ENCODE measurements around the gene CFB. TPM values are rescaled to one million over a fixed set of nuclear protein-coding genes. Genes with fewer than 3 reads are reported as not detected.
"Not testable (repeated sequence)": the region's sequence is repeated elsewhere in the genome, so short reads cannot be mapped to it uniquely, and the experiment has no call there.

The CFB gene
- total and polyA plus RNA-seq, 9 donors: 1.0 to 4.8 (median 1.9) TPM

GRCh38 chr6:31980195-31980876 lies 34.4 kb downstream of the CFB start:
- not testable (repeated sequence) for DNase-seq; H3K27ac ChIP-seq (ENCODE audit: low read length); H3K27me3 ChIP-seq (ENCODE audit: control insufficient read depth, insufficient read depth, low read length); H3K9me3 ChIP-seq (replicated peaks; ENCODE audit: control insufficient read depth, low read depth, low read length); H3K4me1 ChIP-seq (ENCODE audit: control insufficient read depth, insufficient read depth, low read length); H3K4me3 ChIP-seq (ENCODE audit: low read length)
- no CpG with 5 or more reads among the region's 13 CpGs for WGBS (ENCODE audit: insufficient coverage)
- peaks cover 14% of the 10 kb centered on the region for H3K36me3 ChIP-seq (ENCODE audit: control insufficient read depth, insufficient read depth, low read length)

GRCh38 chr6:31980998-31981397 lies 35.1 kb downstream of the CFB start:
- not testable (repeated sequence) for H3K4me1 ChIP-seq (ENCODE audit: control insufficient read depth, insufficient read depth, low read length); H3K4me3 ChIP-seq (ENCODE audit: low read length); H3K27ac ChIP-seq (ENCODE audit: low read length); H3K27me3 ChIP-seq (ENCODE audit: control insufficient read depth, insufficient read depth, low read length); DNase-seq; H3K9me3 ChIP-seq (replicated peaks; ENCODE audit: control insufficient read depth, low read depth, low read length)
- no CpG with 5 or more reads among the region's 5 CpGs for WGBS (ENCODE audit: insufficient coverage)
- peaks cover 14% of the 10 kb centered on the region for H3K36me3 ChIP-seq (ENCODE audit: control insufficient read depth, insufficient read depth, low read length)

- H3K36me3 ChIP-seq (ENCODE audit: control insufficient read depth, insufficient read depth, low read length): peaks cover 14% of the 10 kb centered on the region
- H3K4me1 ChIP-seq (ENCODE audit: control insufficient read depth, insufficient read depth, low read length); H3K27me3 ChIP-seq (ENCODE audit: control insufficient read depth, insufficient read depth, low read length); H3K4me3 ChIP-seq (ENCODE audit: low read length); DNase-seq; H3K27ac ChIP-seq (ENCODE audit: low read length); H3K9me3 ChIP-seq (replicated peaks; ENCODE audit: control insufficient read depth, low read depth, low read length): not testable (repeated sequence)
- no CpG with 5 or more reads among the region's 7 CpGs for WGBS (ENCODE audit: insufficient coverage)
Observed at GRCh38 chr6:31981744-31982143, 35.8 kb downstream of the CFB start, which contains the start of gene C4A. Gene C4A, plus strand, starts transcription at chr6:31982057. Its CDS starts 51 bp downstream, at chr6:31982108.

- H3K27me3 ChIP-seq (ENCODE audit: control insufficient read depth, insufficient read depth, low read length); H3K36me3 ChIP-seq (ENCODE audit: control insufficient read depth, insufficient read depth, low read length); H3K9me3 ChIP-seq (replicated peaks; ENCODE audit: control insufficient read depth, low read depth, low read length); H3K4me3 ChIP-seq (ENCODE audit: low read length); H3K27ac ChIP-seq (ENCODE audit: low read length); DNase-seq; H3K4me1 ChIP-seq (ENCODE audit: control insufficient read depth, insufficient read depth, low read length): not testable (repeated sequence)
- WGBS (ENCODE audit: insufficient coverage): no CpG with 5 or more reads among the region's 10 CpGs
Observed at GRCh38 chr6:31989363-31989762, 43.5 kb downstream of the CFB start.

GRCh38 chr6:31994421-31994820 lies 48.5 kb downstream of the CFB start:
- H3K27ac ChIP-seq (ENCODE audit: low read length); H3K9me3 ChIP-seq (replicated peaks; ENCODE audit: control insufficient read depth, low read depth, low read length); H3K4me1 ChIP-seq (ENCODE audit: control insufficient read depth, insufficient read depth, low read length); H3K27me3 ChIP-seq (ENCODE audit: control insufficient read depth, insufficient read depth, low read length); H3K36me3 ChIP-seq (ENCODE audit: control insufficient read depth, insufficient read depth, low read length); DNase-seq; H3K4me3 ChIP-seq (ENCODE audit: low read length): not testable (repeated sequence)
- WGBS (ENCODE audit: insufficient coverage): no CpG with 5 or more reads among the region's 14 CpGs

- not testable (repeated sequence) for H3K9me3 ChIP-seq (replicated peaks; ENCODE audit: control insufficient read depth, low read depth, low read length); H3K4me1 ChIP-seq (ENCODE audit: control insufficient read depth, insufficient read depth, low read length); H3K36me3 ChIP-seq (ENCODE audit: control insufficient read depth, insufficient read depth, low read length); H3K4me3 ChIP-seq (ENCODE audit: low read length); H3K27ac ChIP-seq (ENCODE audit: low read length); H3K27me3 ChIP-seq (ENCODE audit: control insufficient read depth, insufficient read depth, low read length); DNase-seq
- 90% methylated on average over 4 of the region's 6 CpGs for WGBS (ENCODE audit: insufficient coverage)
Observed at GRCh38 chr6:31996385-31996784, 50.5 kb downstream of the CFB start.

Other genes with a start within 250 kb of the CFB start
Only the 30 nearest of the 37 such genes appear.
- gene LY6G6C, start 224.3 kb upstream of the CFB start, total RNA-seq: 0.09 TPM
- 1 to 10 TPM in 1 of 8 donors, under 1 TPM in 6, not detected in 1; 0.15 to 1.2 (median 0.37) TPM for gene LY6G6C, start 224.3 kb upstream of the CFB start, polyA plus RNA-seq (ENCODE audit: insufficient read depth in 1 of 8, insufficient read length in 8 of 8, low replicate concordance in 1 of 8)
- 0.09 TPM for gene MPIG6B, start 222.7 kb upstream of the CFB start, total RNA-seq
- 1 to 10 TPM in 1 of 8 donors, under 1 TPM in 7; 0.44 to 1.2 (median 0.74) TPM for gene MPIG6B, start 222.7 kb upstream of the CFB start, polyA plus RNA-seq (ENCODE audit: insufficient read depth in 1 of 8, insufficient read length in 8 of 8, low replicate concordance in 1 of 8)
- gene DDAH2, start 216.8 kb upstream of the CFB start, total RNA-seq: 101 TPM
- 100 to 1,000 TPM; 111 to 147 (median 135) TPM for gene DDAH2, start 216.8 kb upstream of the CFB start, polyA plus RNA-seq (ENCODE audit: insufficient read depth in 1 of 8, insufficient read length in 8 of 8, low replicate concordance in 1 of 8)
- gene CLIC1, start 209.6 kb upstream of the CFB start, total RNA-seq: 219 TPM
- gene CLIC1, start 209.6 kb upstream of the CFB start, polyA plus RNA-seq (ENCODE audit: insufficient read depth in 1 of 8, insufficient read length in 8 of 8, low replicate concordance in 1 of 8): 100 to 1,000 TPM; 117 to 177 (median 152) TPM
- gene MSH5, start 206.1 kb upstream of the CFB start, total RNA-seq: 9.1 TPM
- gene MSH5, start 206.1 kb upstream of the CFB start, polyA plus RNA-seq (ENCODE audit: insufficient read depth in 1 of 8, insufficient read length in 8 of 8, low replicate concordance in 1 of 8): 10 to 100 TPM in 6 of 8 donors, 1 to 10 TPM in 2; 5.3 to 20.8 (median 11.5) TPM
- 2.7 TPM for gene SAPCD1, start 183.4 kb upstream of the CFB start, total RNA-seq
- 1 to 10 TPM; 1.4 to 6.3 (median 2.9) TPM for gene SAPCD1, start 183.4 kb upstream of the CFB start, polyA plus RNA-seq (ENCODE audit: insufficient read depth in 1 of 8, insufficient read length in 8 of 8, low replicate concordance in 1 of 8)
- 1.2 TPM for gene VWA7, start 168.8 kb upstream of the CFB start, total RNA-seq
- 1 to 10 TPM in 7 of 8 donors, under 1 TPM in 1; 0.71 to 2.1 (median 1.6) TPM for gene VWA7, start 168.8 kb upstream of the CFB start, polyA plus RNA-seq (ENCODE audit: insufficient read depth in 1 of 8, insufficient read length in 8 of 8, low replicate concordance in 1 of 8)
- 21.9 TPM for gene VARS1, start 150.3 kb upstream of the CFB start, total RNA-seq
- gene VARS1, start 150.3 kb upstream of the CFB start, polyA plus RNA-seq (ENCODE audit: insufficient read depth in 1 of 8, insufficient read length in 8 of 8, low replicate concordance in 1 of 8): 10 to 100 TPM; 35.1 to 63.0 (median 51.2) TPM
- gene LSM2, start 139.1 kb upstream of the CFB start, total RNA-seq: 42.0 TPM
- gene LSM2, start 139.1 kb upstream of the CFB start, polyA plus RNA-seq (ENCODE audit: insufficient read depth in 1 of 8, insufficient read length in 8 of 8, low replicate concordance in 1 of 8): 10 to 100 TPM; 41.3 to 64.3 (median 56.8) TPM
- gene HSPA1L, start 130.8 kb upstream of the CFB start, total RNA-seq: 2.3 TPM
- gene HSPA1L, start 130.8 kb upstream of the CFB start, polyA plus RNA-seq (ENCODE audit: insufficient read depth in 1 of 8, insufficient read length in 8 of 8, low replicate concordance in 1 of 8): 1 to 10 TPM; 2.9 to 4.1 (median 3.6) TPM
- gene HSPA1A, start 130.6 kb upstream of the CFB start, total RNA-seq: 76.7 TPM
- 10 to 100 TPM; 57.3 to 94.7 (median 82.0) TPM for gene HSPA1A, start 130.6 kb upstream of the CFB start, polyA plus RNA-seq (ENCODE audit: insufficient read depth in 1 of 8, insufficient read length in 8 of 8, low replicate concordance in 1 of 8)
- gene HSPA1B, start 118.4 kb upstream of the CFB start, total RNA-seq: 56.2 TPM
- gene HSPA1B, start 118.4 kb upstream of the CFB start, polyA plus RNA-seq (ENCODE audit: insufficient read depth in 1 of 8, insufficient read length in 8 of 8, low replicate concordance in 1 of 8): 100 to 1,000 TPM in 1 of 8 donors, 10 to 100 TPM in 7; 42.7 to 101 (median 63.5) TPM
- 27.1 TPM for gene NEU1, start 83.3 kb upstream of the CFB start, total RNA-seq
- gene NEU1, start 83.3 kb upstream of the CFB start, polyA plus RNA-seq (ENCODE audit: insufficient read depth in 1 of 8, insufficient read length in 8 of 8, low replicate concordance in 1 of 8): 10 to 100 TPM; 14.5 to 24.5 (median 18.1) TPM
- gene SLC44A4, start 67.1 kb upstream of the CFB start, total RNA-seq: 0.18 TPM
- gene SLC44A4, start 67.1 kb upstream of the CFB start, polyA plus RNA-seq (ENCODE audit: insufficient read depth in 1 of 8, insufficient read length in 8 of 8, low replicate concordance in 1 of 8): 1 to 10 TPM in 2 of 8 donors, under 1 TPM in 6; 0.12 to 8.9 (median 0.37) TPM
- 28.3 TPM for gene EHMT2, start 48.4 kb upstream of the CFB start, total RNA-seq
- 10 to 100 TPM; 30.7 to 43.8 (median 33.8) TPM for gene EHMT2, start 48.4 kb upstream of the CFB start, polyA plus RNA-seq (ENCODE audit: insufficient read depth in 1 of 8, insufficient read length in 8 of 8, low replicate concordance in 1 of 8)
- 2.7 TPM for gene ZBTB12, start 44.0 kb upstream of the CFB start, total RNA-seq
- 10 to 100 TPM in 7 of 8 donors, 1 to 10 TPM in 1; 9.2 to 15.3 (median 14.0) TPM for gene ZBTB12, start 44.0 kb upstream of the CFB start, polyA plus RNA-seq (ENCODE audit: insufficient read depth in 1 of 8, insufficient read length in 8 of 8, low replicate concordance in 1 of 8)
- 3.7 TPM for gene C2, start 18.4 kb upstream of the CFB start, total RNA-seq
- gene C2, start 18.4 kb upstream of the CFB start, polyA plus RNA-seq (ENCODE audit: insufficient read depth in 1 of 8, insufficient read length in 8 of 8, low replicate concordance in 1 of 8): 1 to 10 TPM; 3.3 to 9.5 (median 5.0) TPM
- 48.9 TPM for gene NELFE, start 12.9 kb downstream of the CFB start, total RNA-seq
- gene NELFE, start 12.9 kb downstream of the CFB start, polyA plus RNA-seq (ENCODE audit: insufficient read depth in 1 of 8, insufficient read length in 8 of 8, low replicate concordance in 1 of 8): 10 to 100 TPM; 64.7 to 72.6 (median 69.2) TPM
- 21.8 TPM for gene SKIC2, start 13.1 kb downstream of the CFB start, total RNA-seq
- 10 to 100 TPM; 27.0 to 34.1 (median 30.8) TPM for gene SKIC2, start 13.1 kb downstream of the CFB start, polyA plus RNA-seq (ENCODE audit: insufficient read depth in 1 of 8, insufficient read length in 8 of 8, low replicate concordance in 1 of 8)
- gene DXO, start 26.0 kb downstream of the CFB start, total RNA-seq: 10.7 TPM
- gene DXO, start 26.0 kb downstream of the CFB start, polyA plus RNA-seq (ENCODE audit: insufficient read depth in 1 of 8, insufficient read length in 8 of 8, low replicate concordance in 1 of 8): 10 to 100 TPM; 16.0 to 22.2 (median 17.4) TPM
- gene C4A, start 36.0 kb downstream of the CFB start, total RNA-seq: 13.0 TPM
- gene C4A, start 36.0 kb downstream of the CFB start, polyA plus RNA-seq (ENCODE audit: insufficient read depth in 1 of 8, insufficient read length in 8 of 8, low replicate concordance in 1 of 8): 10 to 100 TPM in 6 of 8 donors, 1 to 10 TPM in 2; 6.6 to 20.4 (median 15.8) TPM
- 15.6 TPM for gene C4B, start 68.7 kb downstream of the CFB start, total RNA-seq
- 10 to 100 TPM in 7 of 8 donors, 1 to 10 TPM in 1; 9.5 to 32.1 (median 24.1) TPM for gene C4B, start 68.7 kb downstream of the CFB start, polyA plus RNA-seq (ENCODE audit: insufficient read depth in 1 of 8, insufficient read length in 8 of 8, low replicate concordance in 1 of 8)
- 0.04 TPM for gene CYP21A2, start 92.3 kb downstream of the CFB start, total RNA-seq
- 1 to 10 TPM in 3 of 8 donors, under 1 TPM in 5; 0.20 to 1.9 (median 0.62) TPM for gene CYP21A2, start 92.3 kb downstream of the CFB start, polyA plus RNA-seq (ENCODE audit: insufficient read depth in 1 of 8, insufficient read length in 8 of 8, low replicate concordance in 1 of 8)
- 108 TPM for gene TNXB, start 163.2 kb downstream of the CFB start, total RNA-seq
- 100 to 1,000 TPM in 7 of 8 donors, 10 to 100 TPM in 1; 100.0 to 207 (median 127) TPM for gene TNXB, start 163.2 kb downstream of the CFB start, polyA plus RNA-seq (ENCODE audit: insufficient read depth in 1 of 8, insufficient read length in 8 of 8, low replicate concordance in 1 of 8)
- gene ATF6B, start 182.2 kb downstream of the CFB start, total RNA-seq: 11.7 TPM
- 10 to 100 TPM; 38.3 to 53.3 (median 46.7) TPM for gene ATF6B, start 182.2 kb downstream of the CFB start, polyA plus RNA-seq (ENCODE audit: insufficient read depth in 1 of 8, insufficient read length in 8 of 8, low replicate concordance in 1 of 8)
- 4.5 TPM for gene FKBPL, start 184.2 kb downstream of the CFB start, total RNA-seq
- gene FKBPL, start 184.2 kb downstream of the CFB start, polyA plus RNA-seq (ENCODE audit: insufficient read depth in 1 of 8, insufficient read length in 8 of 8, low replicate concordance in 1 of 8): 1 to 10 TPM; 4.0 to 6.0 (median 4.4) TPM
- 0.18 TPM for gene PRRT1, start 205.8 kb downstream of the CFB start, total RNA-seq
- 1 to 10 TPM in 7 of 8 donors, under 1 TPM in 1; 0.71 to 2.3 (median 1.2) TPM for gene PRRT1, start 205.8 kb downstream of the CFB start, polyA plus RNA-seq (ENCODE audit: insufficient read depth in 1 of 8, insufficient read length in 8 of 8, low replicate concordance in 1 of 8)
- gene PPT2, start 208.0 kb downstream of the CFB start, total RNA-seq: 15.3 TPM
- 10 to 100 TPM; 23.7 to 35.7 (median 31.6) TPM for gene PPT2, start 208.0 kb downstream of the CFB start, polyA plus RNA-seq (ENCODE audit: insufficient read depth in 1 of 8, insufficient read length in 8 of 8, low replicate concordance in 1 of 8)
- gene EGFL8, start 218.5 kb downstream of the CFB start, total RNA-seq: 28.9 TPM
- gene EGFL8, start 218.5 kb downstream of the CFB start, polyA plus RNA-seq (ENCODE audit: insufficient read depth in 1 of 8, insufficient read length in 8 of 8, low replicate concordance in 1 of 8): 10 to 100 TPM; 22.9 to 43.4 (median 27.7) TPM
- gene AGPAT1, start 230.0 kb downstream of the CFB start, total RNA-seq: 32.3 TPM
- 10 to 100 TPM; 55.4 to 71.7 (median 61.8) TPM for gene AGPAT1, start 230.0 kb downstream of the CFB start, polyA plus RNA-seq (ENCODE audit: insufficient read depth in 1 of 8, insufficient read length in 8 of 8, low replicate concordance in 1 of 8)

Data from muscle of leg (tissue), 11 donors.